ENCODE data around the gene ITIH2. TPM values are rescaled to one million over a fixed set of nuclear protein-coding genes. Genes with fewer than 3 reads are reported as not detected.
"Not testable (repeated sequence)": the region's sequence is repeated elsewhere in the genome, so short reads cannot be mapped to it uniquely, and the experiment has no call there.

Gene ITIH2
- total and polyA plus RNA-seq, 5 donors from 2014 or later: not detected

DNA sequence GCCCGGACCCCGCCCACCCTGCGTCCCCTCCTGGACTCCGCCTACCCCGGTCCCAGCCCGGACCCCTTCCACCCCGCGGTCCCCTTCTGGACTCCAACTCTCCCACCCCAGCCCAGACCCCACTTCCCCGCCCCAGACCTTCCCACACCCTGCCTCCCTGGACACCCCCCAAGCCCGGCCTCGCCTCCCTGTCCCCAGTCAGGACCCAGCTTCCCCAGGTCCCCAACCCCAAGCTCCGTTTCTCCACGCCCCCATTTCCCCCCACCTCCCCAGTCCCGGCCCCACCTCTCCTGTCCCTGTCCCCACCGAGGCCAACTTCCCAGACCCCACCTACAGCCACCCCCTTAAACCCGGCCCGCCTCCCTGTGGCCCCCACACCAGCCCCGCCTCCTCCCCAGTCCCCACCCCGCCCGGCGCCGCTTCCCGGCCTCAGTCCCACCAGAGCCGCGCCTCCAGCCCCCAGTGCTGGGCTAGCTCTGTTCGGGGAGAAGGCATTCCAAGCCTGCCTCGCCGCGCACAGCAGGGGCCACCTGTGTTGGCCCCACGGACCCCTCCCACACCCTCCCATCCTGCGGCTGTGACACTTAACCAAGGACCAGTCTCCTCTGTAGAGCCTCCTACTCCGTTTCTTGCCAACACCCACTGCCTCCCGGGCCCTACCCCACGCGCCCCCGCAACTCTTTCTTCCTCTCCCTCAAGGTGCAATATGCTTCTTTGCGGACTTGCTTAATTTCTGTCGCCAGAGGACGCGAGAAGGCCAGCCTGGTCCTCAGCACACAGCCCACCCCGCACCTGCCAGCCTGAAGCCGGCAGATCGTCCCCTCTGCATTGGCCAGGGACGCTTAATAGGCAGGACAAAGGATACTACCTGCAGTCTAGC, 35.6 kb upstream of the ITIH2 start:
- peaks cover 0 to 2% (median 0%) of the 10 kb centered on the region in 7 donors for H3K9me3 Mint-ChIP-seq
- Histone ChIP-seq H3K27ac (ENCODE audit: insufficient read depth, low read length, poor library complexity, severe bottlenecking) (no peak overlapping the region), H3K36me3 (ENCODE audit: control insufficient read depth, insufficient read depth, low read length) (no peaks in the 10 kb centered on the region), H3K27me3 (ENCODE audit: control insufficient read depth, insufficient read depth, low read length) (peaks cover 44% of the 10 kb centered on the region), H3K9me3 (ENCODE audit: control insufficient read depth in 2 of 2, low read length in 2 of 2) (no peaks in the 10 kb centered on the region), H3K4me1 (ENCODE audit: control insufficient read depth, insufficient read depth, low read length, poor library complexity, severe bottlenecking) (peaks cover 14% of the 10 kb centered on the region), H3K4me3 (ENCODE audit: low read depth, low read length) (no peak overlapping the region)
- ATAC-seq (ENCODE audit: low read depth in 2 of 2) (no peak), DNase-seq (no peak)
- H3K4me3 Mint-ChIP-seq: peak overlapping the region; percentile 12 to 87 (median 80)
- peaks cover 70% of the 10 kb centered on the region for H3K27me3 Mint-ChIP-seq
- peaks cover 0 to 14% (median 7%) of the 10 kb centered on the region in 4 donors for H3K4me1 Mint-ChIP-seq
- peak overlapping the region in 1 of 3 donors; percentile 79 for H3K27ac Mint-ChIP-seq
- H3K36me3 Mint-ChIP-seq: no peaks in the 10 kb centered on the region

- Histone ChIP-seq H3K36me3 (ENCODE audit: control insufficient read depth, insufficient read depth, low read length) (no peaks in the 10 kb centered on the region), H3K9me3 (ENCODE audit: control insufficient read depth in 2 of 2, low read length in 2 of 2) (no peaks in the 10 kb centered on the region), H3K4me1 (ENCODE audit: control insufficient read depth, insufficient read depth, low read length, poor library complexity, severe bottlenecking) (peaks cover 14% of the 10 kb centered on the region), H3K27me3 (ENCODE audit: control insufficient read depth, insufficient read depth, low read length) (peaks cover 33% of the 10 kb centered on the region), H3K27ac (ENCODE audit: insufficient read depth, low read length, poor library complexity, severe bottlenecking) (no peak overlapping the region), H3K4me3 (ENCODE audit: low read depth, low read length) (no peak overlapping the region)
- Mint-ChIP-seq H3K9me3 (peaks cover 0 to 2% (median 0%) of the 10 kb centered on the region in 7 donors), H3K4me3 (no peak overlapping the region), H3K27me3 (peaks cover 70% of the 10 kb centered on the region), H3K27ac (no peak overlapping the region), H3K36me3 (no peaks in the 10 kb centered on the region), H3K4me1 (peaks cover 0 to 14% (median 7%) of the 10 kb centered on the region in 4 donors)
- DNase-seq: no peak
- ATAC-seq (ENCODE audit: low read depth in 2 of 2): no peak
Measured at GRCh38 chr10:7670157-7670556, 33.0 kb upstream of the ITIH2 start.

GRCh38 chr10:7672341-7673134, 30.6 kb upstream of the ITIH2 start:
- ATAC-seq (ENCODE audit: low read depth in 2 of 2) (no peak), DNase-seq (no peak)
- H3K4me1 Mint-ChIP-seq: peaks cover 0 to 9% (median 5%) of the 10 kb centered on the region in 4 donors
- no peaks in the 10 kb centered on the region for H3K36me3 ChIP-seq (ENCODE audit: control insufficient read depth, insufficient read depth, low read length)
- H3K4me3 ChIP-seq (ENCODE audit: low read depth, low read length): no peak overlapping the region
- no peaks in the 10 kb centered on the region for H3K36me3 Mint-ChIP-seq
- H3K9me3 Mint-ChIP-seq: peaks cover 0 to 2% (median 0%) of the 10 kb centered on the region in 7 donors
- no peak overlapping the region for H3K27ac ChIP-seq (ENCODE audit: insufficient read depth, low read length, poor library complexity, severe bottlenecking)
- peaks cover 69% of the 10 kb centered on the region for H3K27me3 Mint-ChIP-seq
- peaks cover 7% of the 10 kb centered on the region for H3K4me1 ChIP-seq (ENCODE audit: control insufficient read depth, insufficient read depth, low read length, poor library complexity, severe bottlenecking)
- H3K27me3 ChIP-seq (ENCODE audit: control insufficient read depth, insufficient read depth, low read length): peaks cover 20% of the 10 kb centered on the region
- no peaks in the 10 kb centered on the region for H3K9me3 ChIP-seq (ENCODE audit: control insufficient read depth in 2 of 2, low read length in 2 of 2)
- H3K27ac Mint-ChIP-seq: no peak overlapping the region
- no peak overlapping the region for H3K4me3 Mint-ChIP-seq

DNA sequence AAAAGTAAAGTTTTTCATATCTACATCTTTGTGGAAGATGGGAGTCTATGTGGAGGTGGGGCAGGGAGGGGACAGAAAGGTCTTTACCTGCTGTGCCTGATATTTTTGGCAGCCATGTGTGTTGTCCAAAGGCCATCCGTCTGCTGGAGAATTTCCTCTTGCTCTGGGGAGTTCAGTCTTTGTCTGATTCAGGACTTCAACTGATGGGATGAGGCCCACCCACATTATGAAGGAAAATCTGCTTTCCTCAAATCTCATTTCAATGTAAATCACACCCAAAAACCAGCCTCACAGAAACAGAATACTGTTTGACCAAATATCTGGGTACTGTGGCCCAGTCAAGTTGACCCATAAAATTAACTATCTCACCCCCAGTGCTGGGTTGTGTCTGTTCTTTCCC, 23.9 kb upstream of the ITIH2 start:
- Mint-ChIP-seq H3K27me3 (peaks cover 25% of the 10 kb centered on the region), H3K27ac (no peak overlapping the region), H3K36me3 (peaks cover 3% of the 10 kb centered on the region), H3K9me3 (peaks cover 0 to 8% (median 0%) of the 10 kb centered on the region in 7 donors), H3K4me1 (no peaks in the 10 kb centered on the region), H3K4me3 (no peak overlapping the region)
- DNase-seq (no peak), ATAC-seq (ENCODE audit: low read depth in 2 of 2) (no peak)
- H3K27me3 ChIP-seq (ENCODE audit: control insufficient read depth, insufficient read depth, low read length): peaks cover 11% of the 10 kb centered on the region
- no peaks in the 10 kb centered on the region for H3K36me3 ChIP-seq (ENCODE audit: control insufficient read depth, insufficient read depth, low read length)
- no peaks in the 10 kb centered on the region for H3K9me3 ChIP-seq (ENCODE audit: control insufficient read depth in 2 of 2, low read length in 2 of 2)
- no peak overlapping the region for H3K4me3 ChIP-seq (ENCODE audit: low read depth, low read length)
- H3K27ac ChIP-seq (ENCODE audit: insufficient read depth, low read length, poor library complexity, severe bottlenecking): no peak overlapping the region
- H3K4me1 ChIP-seq (ENCODE audit: control insufficient read depth, insufficient read depth, low read length, poor library complexity, severe bottlenecking): no peaks in the 10 kb centered on the region

DNA sequence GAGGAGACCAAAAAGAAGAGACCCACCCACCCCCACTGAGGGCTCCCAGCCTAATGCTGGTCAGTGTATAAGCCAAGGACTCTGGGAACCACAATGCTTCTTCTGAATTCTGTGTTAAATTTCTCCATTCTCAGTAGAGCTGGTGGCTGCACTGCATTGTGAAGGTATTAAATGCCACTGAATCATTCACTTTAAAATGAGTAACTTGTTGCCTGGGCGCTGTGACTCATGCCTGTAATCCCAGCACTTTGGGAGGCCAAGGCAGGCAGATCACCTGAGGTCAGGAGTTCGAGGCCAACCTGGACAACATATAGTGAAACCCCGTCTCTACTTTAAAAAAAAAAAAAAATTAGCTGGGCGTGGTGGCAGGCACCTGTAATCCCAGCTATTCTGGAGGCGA, 23.0 kb upstream of the ITIH2 start:
- not testable (repeated sequence) for H3K4me1 ChIP-seq (ENCODE audit: control insufficient read depth, insufficient read depth, low read length, poor library complexity, severe bottlenecking); H3K36me3 Mint-ChIP-seq; DNase-seq

GRCh38 chr10:7686351-7687171, 16.6 kb upstream of the ITIH2 start:
- Histone ChIP-seq H3K4me3 (ENCODE audit: low read depth, low read length) (no peak overlapping the region), H3K27ac (ENCODE audit: insufficient read depth, low read length, poor library complexity, severe bottlenecking) (no peak overlapping the region), H3K4me1 (ENCODE audit: control insufficient read depth, insufficient read depth, low read length, poor library complexity, severe bottlenecking) (no peaks in the 10 kb centered on the region), H3K9me3 (ENCODE audit: control insufficient read depth in 2 of 2, low read length in 2 of 2) (peaks cover 0 to 8% of the 10 kb centered on the region in 2 experiments), H3K27me3 (ENCODE audit: control insufficient read depth, insufficient read depth, low read length) (peaks cover 7% of the 10 kb centered on the region), H3K36me3 (ENCODE audit: control insufficient read depth, insufficient read depth, low read length) (no peaks in the 10 kb centered on the region)
- H3K36me3 Mint-ChIP-seq: peaks cover 3% of the 10 kb centered on the region
- H3K27me3 Mint-ChIP-seq: peaks cover 6% of the 10 kb centered on the region
- no peak overlapping the region for H3K4me3 Mint-ChIP-seq
- H3K4me1 Mint-ChIP-seq: peaks cover 0 to 10% (median 4%) of the 10 kb centered on the region in 4 donors
- no peak overlapping the region for H3K27ac Mint-ChIP-seq
- DNase-seq (no peak), ATAC-seq (ENCODE audit: low read depth in 2 of 2) (no peak)
- H3K9me3 Mint-ChIP-seq: peaks cover 0 to 22% (median 6%) of the 10 kb centered on the region in 7 donors

More for the DNA sequence above, 23.0 kb upstream of the ITIH2 start:
- peaks cover 11% of the 10 kb centered on the region for H3K27me3 ChIP-seq (ENCODE audit: control insufficient read depth, insufficient read depth, low read length)
- H3K27me3 Mint-ChIP-seq: peaks cover 25% of the 10 kb centered on the region
- H3K27ac ChIP-seq (ENCODE audit: insufficient read depth, low read length, poor library complexity, severe bottlenecking); H3K4me1 Mint-ChIP-seq; H3K27ac Mint-ChIP-seq; H3K4me3 ChIP-seq (ENCODE audit: low read depth, low read length); H3K36me3 ChIP-seq (ENCODE audit: control insufficient read depth, insufficient read depth, low read length); H3K4me3 Mint-ChIP-seq; ATAC-seq (ENCODE audit: low read depth in 2 of 2); H3K9me3 Mint-ChIP-seq; H3K9me3 ChIP-seq (ENCODE audit: control insufficient read depth in 2 of 2, low read length in 2 of 2): not testable (repeated sequence)

- H3K9me3 ChIP-seq (ENCODE audit: control insufficient read depth in 2 of 2, low read length in 2 of 2): peaks cover 0 to 8% of the 10 kb centered on the region in 2 experiments
- H3K4me1 ChIP-seq (ENCODE audit: control insufficient read depth, insufficient read depth, low read length, poor library complexity, severe bottlenecking): no peaks in the 10 kb centered on the region
- H3K27ac ChIP-seq (ENCODE audit: insufficient read depth, low read length, poor library complexity, severe bottlenecking): no peak overlapping the region
- Mint-ChIP-seq H3K4me1 (peaks cover 0 to 10% (median 4%) of the 10 kb centered on the region in 4 donors), H3K4me3 (peak overlapping the region in 1 of 4 donors; percentile 34), H3K27me3 (peaks cover 6% of the 10 kb centered on the region), H3K27ac (no peak overlapping the region), H3K36me3 (peaks cover 3% of the 10 kb centered on the region), H3K9me3 (peaks cover 0 to 26% (median 6%) of the 10 kb centered on the region in 7 donors)
- peaks cover 7% of the 10 kb centered on the region for H3K27me3 ChIP-seq (ENCODE audit: control insufficient read depth, insufficient read depth, low read length)
- DNase-seq: peak; percentile 51 to 91 (median 69)
- H3K36me3 ChIP-seq (ENCODE audit: control insufficient read depth, insufficient read depth, low read length): no peaks in the 10 kb centered on the region
- H3K4me3 ChIP-seq (ENCODE audit: low read depth, low read length): no peak overlapping the region
- peak; percentile 79 to 86 for ATAC-seq (ENCODE audit: low read depth in 2 of 2)
Measured at GRCh38 chr10:7687228-7687907, 15.7 kb upstream of the ITIH2 start.
